Motor neuron (in vitro differentiated cells): ENCODE data around the gene APBB3. TPM values are rescaled to one million over a fixed set of nuclear protein-coding genes. Genes with fewer than 3 reads are reported as not detected.

Source experiments
- ATAC-seq, 8 experiments: fragments of 200-7000 bp; cut with Tn5 transposase; replicated peaks in 6 of 8; 2 replicates each; pipeline ENCODE4 v1.8.0; 2021; ENCODE audit warnings: mild to moderate bottlenecking in 8 of 8, moderate library complexity in 8 of 8
- H3K27ac ChIP-seq, 2 donors: fragments of 250-450 bp; sonication (Bioruptor Pico); 2 replicates each; pipeline ENCODE4 v1.9.0; 2021; ENCODE audit warnings: antibody characterized with exemption in 2 of 2, mild to moderate bottlenecking in 2 of 2, moderate library complexity in 1 of 2
- H3K4me1 ChIP-seq, 2 donors: fragments of 250-450 bp; sonication (Bioruptor Pico); replicated peaks in 1 of 2; 2 replicates each; pipeline ENCODE4 v1.6.1; 2021; ENCODE audit warnings: antibody characterized with exemption in 2 of 2, mild to moderate bottlenecking in 2 of 2, moderate library complexity in 1 of 2
- H3K4me3 ChIP-seq, 5 donors: fragments of 250-450 bp; sonication (Bioruptor Pico); 2 replicates each; pipeline ENCODE4 v1.9.0; 2021; ENCODE audit warnings: antibody characterized with exemption in 5 of 5, mild to moderate bottlenecking in 5 of 5, moderate library complexity in 4 of 5
- WGBS, 10 experiments: fragments of 450-650 bp; shearing (Covaris generic); methylation state at CpG; one replicate each; pipeline ENCODE4 v1.0.0; 2022; 5-methylcytosine and 5-hydroxymethylcytosine counted together
- in situ Hi-C, 9 experiments: fragments of 400-800 bp; cut with MboI; loops; one replicate each; pipeline ENCODE4 v1.15.0; 2021; ENCODE audit warnings: low sequenced_read_pairs in 9 of 9, low pct_unique_long_range_greater_than_20kb in 2 of 9; ENCODE audit not compliant: unreplicated experiment in 9 of 9
- total RNA-seq, 8 experiments: library from RNA; unstranded; fragments of 300-600 nt; gene quantifications; 2 replicates each; pipeline versions ENCODE4 v1.2.3 to v1.2.4, GENCODE V29; 2022

Gene APBB3
- total RNA-seq, 8 experiments from 2014 or later = 15.7 to 81.1 (median 33.9) TPM

- no peak overlapping the region for H3K4me3 ChIP-seq
- peaks cover 12 to 18% of the 10 kb centered on the region in 2 donors for H3K4me1 ChIP-seq
- H3K27ac ChIP-seq = no peak overlapping the region
- 85 to 100% (median 94%) methylated on average over 1 to 9 of the region's 11 CpGs; no CpG with 5 or more reads in 3 of the 10 experiments for WGBS, 10 experiments
- no peak for ATAC-seq
- in situ Hi-C loops = loop anchor here in 3 of 9 experiments (25.0 kb wide), 2 partner anchors 112 to 137 kb away; partner anchors contain the start of genes DND1 (in 2 of the 3), WDR55 (in 2 of the 3), HARS1 (in 1 of the 3) and HARS2 (in 1 of the 3)
Measured at GRCh38 chr5:140550147-140551079, 14.0 kb downstream of the APBB3 start.

DNA sequence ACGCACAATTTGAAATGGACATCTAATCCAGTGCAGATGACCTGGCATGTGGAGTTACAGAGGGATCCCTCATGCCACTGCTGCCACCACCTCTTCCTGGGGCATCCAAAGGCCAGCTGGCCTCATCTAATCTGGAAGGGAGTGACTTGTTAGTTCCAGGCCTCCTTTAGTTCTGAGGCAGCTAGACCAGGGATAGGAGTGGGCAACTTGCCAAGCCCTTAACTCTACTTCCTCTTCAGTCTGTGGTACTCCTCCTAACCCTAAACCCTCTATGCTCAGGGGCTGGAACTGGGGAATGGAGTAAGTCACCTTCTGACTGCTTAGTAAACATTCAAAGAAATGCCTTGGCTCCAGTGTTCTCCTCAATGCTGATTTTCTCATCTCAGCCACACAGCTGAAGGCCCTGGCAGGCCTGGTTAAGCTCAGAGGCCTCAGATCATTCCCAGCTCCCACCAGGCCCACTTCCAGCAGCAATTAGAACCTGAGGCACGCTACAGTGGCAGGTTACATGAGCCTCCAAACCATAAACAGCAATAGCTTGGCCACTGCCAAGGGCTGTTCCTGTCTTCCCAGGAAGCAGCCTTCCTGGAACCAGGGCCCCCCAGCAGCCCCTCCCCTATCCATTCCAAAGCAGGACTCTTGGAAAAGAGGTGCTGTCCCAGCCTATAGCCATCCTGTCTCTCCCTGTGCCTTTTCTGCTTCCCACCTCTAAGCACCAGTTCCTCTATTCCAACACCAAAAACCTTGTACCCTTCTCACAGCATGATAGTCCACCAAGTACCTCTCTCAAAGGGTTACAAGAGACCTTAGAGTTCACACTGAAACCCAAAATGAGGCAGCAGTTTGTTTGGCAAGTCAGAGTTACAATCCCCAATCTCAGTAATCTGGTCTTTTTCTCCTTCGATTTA lies 14.9 kb downstream of the APBB3 start:
- in situ Hi-C loops = loop anchor here in 3 of 9 experiments (25.0 kb wide), 3 partner anchors 112 to 138 kb away; partner anchors contain the start of genes DND1 (in 2 of the 3), WDR55 (in 2 of the 3), HARS1 (in 1 of the 3) and HARS2 (in 1 of the 3)
- WGBS, 10 experiments = 67 to 100% (median 86%) methylated on average over 1 to 3 of the region's 3 CpGs; no CpG with 5 or more reads in 3 of the 10 experiments
- Histone ChIP-seq H3K27ac (no peak overlapping the region), H3K4me1 (peaks cover 12 to 16% of the 10 kb centered on the region in 2 donors), H3K4me3 (no peak overlapping the region)
- peak in 1 of 8 experiments; percentile 1 for ATAC-seq

GRCh38 chr5:140548791-140549190 lies 15.6 kb downstream of the APBB3 start:
- ATAC-seq = no peak
- peak overlapping the region in 1 of 2 donors; percentile 73 for H3K27ac ChIP-seq
- H3K4me1 ChIP-seq = peaks cover 12 to 16% of the 10 kb centered on the region in 2 donors
- in situ Hi-C loops = loop anchor here in 1 of 9 experiments (25.0 kb wide), 1 partner anchor 111 kb away; no protein-coding TSS in a partner anchor
- no peak overlapping the region for H3K4me3 ChIP-seq
- 100% methylated on average over 1 to 2 of the region's 7 CpGs; no CpG with 5 or more reads in 8 of the 10 experiments for WGBS, 10 experiments

DNA sequence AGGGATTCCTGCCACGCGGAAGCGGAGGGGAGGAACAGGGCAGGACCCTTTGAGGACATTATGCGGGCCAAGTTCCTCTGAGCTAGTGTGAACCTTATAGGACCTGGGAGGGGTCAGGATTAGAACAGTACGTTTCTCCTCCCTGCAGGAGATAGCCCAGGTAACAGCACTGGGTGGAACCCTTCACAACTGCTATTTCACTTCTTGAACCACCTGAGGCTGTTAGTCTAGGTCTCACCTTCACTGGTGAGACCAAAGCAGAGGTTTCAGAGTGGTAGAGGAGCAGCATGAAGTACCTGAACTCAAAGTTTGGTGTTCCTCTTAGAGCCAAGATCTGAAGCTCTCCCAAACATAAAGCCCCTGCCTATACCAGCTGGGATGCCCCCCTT lies 16.1 kb downstream of the APBB3 start:
- 45 to 58% (median 52%) methylated on average over 3 to 5 of the region's 5 CpGs; no CpG with 5 or more reads in 7 of the 10 experiments for WGBS, 10 experiments
- peak in 3 of 8 experiments; percentile 2 to 29 (median 18) for ATAC-seq
- in situ Hi-C loops = loop anchor here in 1 of 9 experiments (25.0 kb wide), 1 partner anchor 111 kb away; no protein-coding TSS in a partner anchor
- Histone ChIP-seq H3K27ac (peak overlapping the region; percentile 43 to 73), H3K4me1 (peaks cover 12 to 16% of the 10 kb centered on the region in 2 donors), H3K4me3 (peak overlapping the region in 2 of 5 donors; percentile 31 to 33)

DNA sequence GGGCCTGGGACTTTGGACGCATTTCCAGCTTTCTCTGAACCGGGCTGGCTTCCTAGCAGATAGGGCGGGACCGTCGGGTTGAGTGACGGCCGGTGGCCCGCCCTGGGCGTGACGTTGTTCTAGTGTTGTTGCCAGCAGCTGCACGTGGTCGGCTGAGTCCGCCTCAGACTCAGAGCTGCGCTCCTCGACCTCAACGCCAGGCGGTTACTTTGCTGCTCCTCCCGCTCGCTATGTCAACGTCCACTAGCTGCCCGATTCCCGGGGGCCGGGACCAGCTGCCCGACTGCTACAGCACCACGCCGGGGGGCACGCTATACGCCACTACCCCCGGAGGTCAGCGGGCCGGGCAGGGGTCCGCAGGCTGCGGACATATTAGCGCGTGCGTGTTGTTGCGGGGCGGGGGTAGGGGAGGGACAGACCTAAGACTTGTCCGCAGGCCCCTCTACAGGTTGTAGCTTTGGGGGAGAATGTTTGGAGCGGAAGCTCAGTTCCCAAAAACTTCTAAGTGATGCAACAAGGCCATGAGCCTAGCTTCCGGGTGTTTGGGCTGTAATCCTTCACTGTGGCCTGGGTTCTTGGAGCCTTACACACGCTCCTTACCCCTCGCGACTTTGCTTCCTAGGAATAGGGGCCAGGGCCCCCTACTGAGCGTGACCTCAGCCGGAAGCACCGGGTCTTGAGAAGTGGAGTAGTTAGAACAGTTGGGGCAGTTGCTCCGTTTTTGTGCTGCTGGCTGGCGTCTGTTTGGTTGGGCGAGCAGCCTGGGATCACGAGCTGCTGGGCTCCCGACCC lies 16.7 kb downstream of the APBB3 start, which contains the start of gene EIF4EBP3:
Gene EIF4EBP3, plus strand, starts transcription at position 155 of the 792 bp plus-strand sequence. Its CDS starts 76 bp downstream, at position 231.
- 2 to 22% (median 13%) methylated on average over 4 to 14 of the region's 52 CpGs; no CpG with 5 or more reads in 4 of the 10 experiments for WGBS, 10 experiments
- H3K4me3 ChIP-seq = peak within 1 kb of the TSS; percentile 10 to 33 (median 29)
- peak; percentile 76 to 96 (median 94) for ATAC-seq
- H3K4me1 ChIP-seq = peaks cover 12 to 16% of the 10 kb centered on the region in 2 donors
- H3K27ac ChIP-seq = peak within 1 kb of the TSS; percentile 43 to 73
- in situ Hi-C loops = loop anchor here in 1 of 9 experiments (25.0 kb wide), 1 partner anchor 110 kb away; no protein-coding TSS in a partner anchor

GRCh38 chr5:140546851-140547507 lies 17.4 kb downstream of the APBB3 start:
- Histone ChIP-seq H3K4me1 (peaks cover 12 to 16% of the 10 kb centered on the region in 2 donors), H3K27ac (peak overlapping the region; percentile 12 to 60), H3K4me3 (peak overlapping the region; percentile 0 to 33 (median 29))
- peak; percentile 18 to 41 (median 28) for ATAC-seq
- WGBS, 10 experiments = 0 to 86% (median 53%) methylated on average over 1 to 8 of the region's 13 CpGs; no CpG with 5 or more reads in 3 of the 10 experiments
- in situ Hi-C loops = loop anchor here in 1 of 9 experiments (25.0 kb wide), 1 partner anchor 110 kb away; no protein-coding TSS in a partner anchor

DNA sequence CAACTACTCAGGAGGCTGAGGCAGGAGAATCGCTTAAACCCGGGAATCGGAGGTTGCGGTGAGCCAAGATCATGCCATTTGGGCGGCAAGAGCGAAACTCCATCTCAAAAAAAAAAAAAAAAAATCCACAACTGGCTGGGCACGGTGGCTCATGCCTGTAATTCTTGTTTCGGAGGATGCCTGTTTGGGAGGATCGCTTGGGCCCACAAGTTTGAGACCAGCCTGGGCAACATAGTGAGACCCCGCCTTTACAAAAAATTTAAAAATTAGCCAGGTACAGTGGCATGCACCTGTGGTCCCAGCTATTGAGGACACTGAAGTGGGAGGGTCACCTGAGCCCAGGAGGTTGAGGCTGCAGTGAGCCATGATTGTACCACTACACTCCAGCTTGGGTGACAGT lies 18.8 kb downstream of the APBB3 start:
- WGBS, 10 experiments = 82 to 100% (median 100%) methylated on average over 1 to 10 of the region's 10 CpGs; no CpG with 5 or more reads in 3 of the 10 experiments
- no peak for ATAC-seq
- in situ Hi-C loops = loop anchor here in 1 of 9 experiments (25.0 kb wide), 1 partner anchor 108 kb away; no protein-coding TSS in a partner anchor
- Histone ChIP-seq H3K4me3 (no peak overlapping the region), H3K27ac (no peak overlapping the region), H3K4me1 (peaks cover 12 to 16% of the 10 kb centered on the region in 2 donors)

DNA sequence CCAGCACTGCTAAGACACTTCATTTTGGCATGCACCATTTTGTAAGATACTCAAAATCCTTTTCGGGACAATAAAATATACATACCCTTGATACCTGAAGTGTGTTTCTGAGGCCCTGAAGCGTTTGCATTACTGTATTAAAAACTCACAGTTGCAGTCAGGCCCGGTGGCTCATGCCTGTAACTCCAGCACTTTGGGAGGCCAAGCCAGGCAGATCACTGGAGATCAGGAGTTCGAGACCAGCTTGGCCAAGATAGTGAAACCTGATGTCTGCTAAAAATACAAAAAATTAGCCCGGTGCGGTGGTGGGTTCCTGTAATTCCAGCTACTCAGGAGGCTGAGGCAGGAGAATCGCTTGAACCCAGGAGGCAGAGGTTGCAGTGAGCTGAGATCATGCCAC lies 19.4 kb downstream of the APBB3 start:
- in situ Hi-C loops = loop anchor here in 1 of 9 experiments (25.0 kb wide), 1 partner anchor 108 kb away; no protein-coding TSS in a partner anchor
- 94 to 100% (median 100%) methylated on average over 2 to 5 of the region's 7 CpGs; no CpG with 5 or more reads in 2 of the 10 experiments for WGBS, 10 experiments
- no peak for ATAC-seq
- peaks cover 12 to 16% of the 10 kb centered on the region in 2 donors for H3K4me1 ChIP-seq
- no peak overlapping the region for H3K4me3 ChIP-seq
- H3K27ac ChIP-seq = no peak overlapping the region

- no peak overlapping the region for H3K4me3 ChIP-seq
Measured at GRCh38 chr5:140542972-140543371, 21.4 kb downstream of the APBB3 start.

GRCh38 chr5:140540227-140540626 lies 24.2 kb downstream of the APBB3 start:
- in situ Hi-C loops = loop anchor here in 1 of 9 experiments (25.0 kb wide), 1 partner anchor 103 kb away; no protein-coding TSS in a partner anchor
- H3K27ac ChIP-seq = no peak overlapping the region
- WGBS, 10 experiments = 88 to 100% (median 100%) methylated on average over 1 of the region's 1 CpG; no CpG with 5 or more reads in 1 of the 10 experiments
- H3K4me3 ChIP-seq = no peak overlapping the region
- ATAC-seq = no peak
- H3K4me1 ChIP-seq = no peaks in the 10 kb centered on the region

More at GRCh38 chr5:140542972-140543371, 21.4 kb downstream of the APBB3 start:
- ATAC-seq = no peak
- 91 to 100% (median 98%) methylated on average over 1 to 5 of the region's 5 CpGs; no CpG with 5 or more reads in 2 of the 10 experiments for WGBS, 10 experiments
- Histone ChIP-seq H3K4me1 (peaks cover 10 to 11% of the 10 kb centered on the region in 2 donors), H3K27ac (no peak overlapping the region)
- in situ Hi-C loops = loop anchor here in 1 of 9 experiments (25.0 kb wide), 1 partner anchor 106 kb away; no protein-coding TSS in a partner anchor
